WTC11 (cell line): ENCODE data around the gene RAP2B.

Source experiments
- ERG ChIP-seq: fragments of 250-450 bp; sonication (Bioruptor Pico); IDR thresholded peaks from 2 replicates; pipeline ENCODE4 v1.8.0; 2021; ENCODE audit warnings: mild to moderate bottlenecking
- FOXK1 ChIP-seq: sonication (generic); formaldehyde crosslinking; IDR thresholded peaks from 2 replicates; pipeline ENCODE4 v1.8.0; 2022; ENCODE audit warnings: mild to moderate bottlenecking, moderate library complexity, missing genetic modification reagents
- JUN ChIP-seq: sonication (generic); formaldehyde crosslinking; IDR thresholded peaks from 2 replicates; pipeline ENCODE4 v1.8.0; 2023; ENCODE audit warnings: mild to moderate bottlenecking, missing genetic modification reagents
- NFYB ChIP-seq: sonication (generic); formaldehyde crosslinking; conservative IDR thresholded peaks from 2 replicates; pipeline ENCODE4 v1.8.0; 2022; ENCODE audit warnings: low read depth, missing genetic modification reagents
- PRRX2 ChIP-seq: fragments of 250-450 bp; sonication (Bioruptor Pico); IDR thresholded peaks from 2 replicates; pipeline ENCODE4 v1.8.0; 2021; ENCODE audit warnings: mild to moderate bottlenecking
- RELA ChIP-seq: sonication (generic); formaldehyde crosslinking; IDR thresholded peaks from 2 replicates; pipeline ENCODE4 v1.8.1; 2022; ENCODE audit warnings: missing genetic modification reagents, mild to moderate bottlenecking, borderline replicate concordance
- TEAD4 ChIP-seq: sonication (generic); formaldehyde crosslinking; IDR thresholded peaks from 2 replicates; pipeline ENCODE4 v1.8.0; 2022; ENCODE audit warnings: mild to moderate bottlenecking, missing genetic modification reagents
- ZNF138 ChIP-seq: sonication (generic); formaldehyde crosslinking; conservative IDR thresholded peaks from 2 replicates; pipeline ENCODE4 v1.8.1; 2022; ENCODE audit warnings: mild to moderate bottlenecking, moderate library complexity, missing genetic modification reagents
- TF ChIP-seq, protein P1 (sequence below): fragments of 200-600 bp; IDR thresholded peaks from 2 replicates; pipeline ENCODE4 v1.8.0; 2022; ENCODE audit warnings: antibody characterized with exemption
- TF ChIP-seq, protein P2 (sequence below): sonication (generic); formaldehyde crosslinking; IDR thresholded peaks from 2 replicates; pipeline ENCODE4 v1.8.0; 2022; ENCODE audit warnings: mild to moderate bottlenecking, missing genetic modification reagents
- TF ChIP-seq, protein P3 (sequence below): fragments of 250-450 bp; sonication (Bioruptor Pico); IDR thresholded peaks from 2 replicates; pipeline ENCODE4 v1.9.0; 2021; ENCODE audit warnings: mild to moderate bottlenecking
- TF ChIP-seq, protein P4 (sequence below): fragments of 250-450 bp; sonication (Bioruptor Pico); IDR thresholded peaks from 2 replicates; pipeline ENCODE4 v2.1.2; 2022; ENCODE audit warnings: mild to moderate bottlenecking, moderate library complexity

- TF ChIP-seq, protein P1, sequence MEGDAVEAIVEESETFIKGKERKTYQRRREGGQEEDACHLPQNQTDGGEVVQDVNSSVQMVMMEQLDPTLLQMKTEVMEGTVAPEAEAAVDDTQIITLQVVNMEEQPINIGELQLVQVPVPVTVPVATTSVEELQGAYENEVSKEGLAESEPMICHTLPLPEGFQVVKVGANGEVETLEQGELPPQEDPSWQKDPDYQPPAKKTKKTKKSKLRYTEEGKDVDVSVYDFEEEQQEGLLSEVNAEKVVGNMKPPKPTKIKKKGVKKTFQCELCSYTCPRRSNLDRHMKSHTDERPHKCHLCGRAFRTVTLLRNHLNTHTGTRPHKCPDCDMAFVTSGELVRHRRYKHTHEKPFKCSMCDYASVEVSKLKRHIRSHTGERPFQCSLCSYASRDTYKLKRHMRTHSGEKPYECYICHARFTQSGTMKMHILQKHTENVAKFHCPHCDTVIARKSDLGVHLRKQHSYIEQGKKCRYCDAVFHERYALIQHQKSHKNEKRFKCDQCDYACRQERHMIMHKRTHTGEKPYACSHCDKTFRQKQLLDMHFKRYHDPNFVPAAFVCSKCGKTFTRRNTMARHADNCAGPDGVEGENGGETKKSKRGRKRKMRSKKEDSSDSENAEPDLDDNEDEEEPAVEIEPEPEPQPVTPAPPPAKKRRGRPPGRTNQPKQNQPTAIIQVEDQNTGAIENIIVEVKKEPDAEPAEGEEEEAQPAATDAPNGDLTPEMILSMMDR, result no peak
- TF ChIP-seq JUN (CRISPR knock-in tag), result no peak
- TF ChIP-seq FOXK1 (CRISPR knock-in tag), result no peak
- TF ChIP-seq ERG, result no peak
- no peak for TF ChIP-seq PRRX2 (CRISPR knock-in tag)
- TF ChIP-seq, protein P2, sequence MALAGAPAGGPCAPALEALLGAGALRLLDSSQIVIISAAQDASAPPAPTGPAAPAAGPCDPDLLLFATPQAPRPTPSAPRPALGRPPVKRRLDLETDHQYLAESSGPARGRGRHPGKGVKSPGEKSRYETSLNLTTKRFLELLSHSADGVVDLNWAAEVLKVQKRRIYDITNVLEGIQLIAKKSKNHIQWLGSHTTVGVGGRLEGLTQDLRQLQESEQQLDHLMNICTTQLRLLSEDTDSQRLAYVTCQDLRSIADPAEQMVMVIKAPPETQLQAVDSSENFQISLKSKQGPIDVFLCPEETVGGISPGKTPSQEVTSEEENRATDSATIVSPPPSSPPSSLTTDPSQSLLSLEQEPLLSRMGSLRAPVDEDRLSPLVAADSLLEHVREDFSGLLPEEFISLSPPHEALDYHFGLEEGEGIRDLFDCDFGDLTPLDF (CRISPR knock-in tag), result no peak
- no peak for TF ChIP-seq TEAD4 (CRISPR knock-in tag)
- TF ChIP-seq ZNF138 (CRISPR knock-in tag), result no peak
- TF ChIP-seq, protein P3, sequence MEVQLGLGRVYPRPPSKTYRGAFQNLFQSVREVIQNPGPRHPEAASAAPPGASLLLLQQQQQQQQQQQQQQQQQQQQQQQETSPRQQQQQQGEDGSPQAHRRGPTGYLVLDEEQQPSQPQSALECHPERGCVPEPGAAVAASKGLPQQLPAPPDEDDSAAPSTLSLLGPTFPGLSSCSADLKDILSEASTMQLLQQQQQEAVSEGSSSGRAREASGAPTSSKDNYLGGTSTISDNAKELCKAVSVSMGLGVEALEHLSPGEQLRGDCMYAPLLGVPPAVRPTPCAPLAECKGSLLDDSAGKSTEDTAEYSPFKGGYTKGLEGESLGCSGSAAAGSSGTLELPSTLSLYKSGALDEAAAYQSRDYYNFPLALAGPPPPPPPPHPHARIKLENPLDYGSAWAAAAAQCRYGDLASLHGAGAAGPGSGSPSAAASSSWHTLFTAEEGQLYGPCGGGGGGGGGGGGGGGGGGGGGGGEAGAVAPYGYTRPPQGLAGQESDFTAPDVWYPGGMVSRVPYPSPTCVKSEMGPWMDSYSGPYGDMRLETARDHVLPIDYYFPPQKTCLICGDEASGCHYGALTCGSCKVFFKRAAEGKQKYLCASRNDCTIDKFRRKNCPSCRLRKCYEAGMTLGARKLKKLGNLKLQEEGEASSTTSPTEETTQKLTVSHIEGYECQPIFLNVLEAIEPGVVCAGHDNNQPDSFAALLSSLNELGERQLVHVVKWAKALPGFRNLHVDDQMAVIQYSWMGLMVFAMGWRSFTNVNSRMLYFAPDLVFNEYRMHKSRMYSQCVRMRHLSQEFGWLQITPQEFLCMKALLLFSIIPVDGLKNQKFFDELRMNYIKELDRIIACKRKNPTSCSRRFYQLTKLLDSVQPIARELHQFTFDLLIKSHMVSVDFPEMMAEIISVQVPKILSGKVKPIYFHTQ (CRISPR knock-in tag), result no peak
- TF ChIP-seq, protein P4, sequence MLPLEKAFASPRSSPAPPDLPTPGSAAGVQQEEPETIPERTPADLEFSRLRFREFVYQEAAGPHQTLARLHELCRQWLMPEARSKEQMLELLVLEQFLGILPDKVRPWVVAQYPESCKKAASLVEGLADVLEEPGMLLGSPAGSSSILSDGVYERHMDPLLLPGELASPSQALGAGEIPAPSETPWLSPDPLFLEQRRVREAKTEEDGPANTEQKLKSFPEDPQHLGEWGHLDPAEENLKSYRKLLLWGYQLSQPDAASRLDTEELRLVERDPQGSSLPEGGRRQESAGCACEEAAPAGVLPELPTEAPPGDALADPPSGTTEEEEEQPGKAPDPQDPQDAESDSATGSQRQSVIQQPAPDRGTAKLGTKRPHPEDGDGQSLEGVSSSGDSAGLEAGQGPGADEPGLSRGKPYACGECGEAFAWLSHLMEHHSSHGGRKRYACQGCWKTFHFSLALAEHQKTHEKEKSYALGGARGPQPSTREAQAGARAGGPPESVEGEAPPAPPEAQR (CRISPR knock-in tag), result no peak
- no peak for TF ChIP-seq RELA (CRISPR knock-in tag)
- no peak for TF ChIP-seq NFYB (CRISPR knock-in tag)
Observed at GRCh38 chr3:153146191-153147053, 15.6 kb upstream of the RAP2B start.
